Calu3 (cell line): ENCODE data around the gene SLC4A2. TPM values are rescaled to one million over a fixed set of nuclear protein-coding genes. Genes with fewer than 3 reads are reported as not detected.

ENCODE experiments used
- BruUV-seq: library from RNA; stranded (reverse); fragments of 400-500 nt; replicated peaks from 2 replicates; lab custom pipeline; 2021; lab: Mats Ljungman, UMichigan
- CTCF ChIA-PET: fragments of 300-600 bp; sonication (Branson Sonifier 250); formaldehyde crosslinking; loops from one replicate; lab custom pipeline; 2022; ENCODE audit warnings: antibody characterized with exemption; lab: Charles Lee
- DNase-seq: peaks from one replicate; pipeline ENCODE4 v3.0.0; 2022
- H3K27ac Mint-ChIP-seq: one replicate; pipeline ENCODE4 v1.8.0; 2022; ENCODE audit warnings: mixed read lengths; ENCODE audit not compliant: unreplicated experiment
- H3K27me3 Mint-ChIP-seq: one replicate; pipeline ENCODE4 v1.8.0; 2022; ENCODE audit warnings: mixed read lengths; ENCODE audit not compliant: unreplicated experiment
- H3K36me3 Mint-ChIP-seq: one replicate; pipeline ENCODE4 v1.8.0; 2022; ENCODE audit warnings: mild to moderate bottlenecking, moderate library complexity, mixed read lengths; ENCODE audit not compliant: insufficient read depth, unreplicated experiment
- H3K4me1 Mint-ChIP-seq: one replicate; pipeline ENCODE4 v1.8.0; 2022; ENCODE audit warnings: mild to moderate bottlenecking, low read depth, mixed read lengths; ENCODE audit not compliant: unreplicated experiment
- H3K4me3 Mint-ChIP-seq: one replicate; pipeline ENCODE4 v1.8.0; 2022; ENCODE audit warnings: mild to moderate bottlenecking, low read depth, moderate library complexity, mixed read lengths; ENCODE audit not compliant: unreplicated experiment
- H3K9me3 Mint-ChIP-seq: one replicate; pipeline ENCODE4 v1.8.0; 2022; ENCODE audit warnings: low read depth, mixed read lengths; ENCODE audit not compliant: unreplicated experiment
- CTCF ChIP-seq: fragments of 200-600 bp; IDR thresholded peaks from one replicate; pipeline ENCODE4 v1.8.0; 2022; ENCODE audit warnings: antibody characterized with exemption; ENCODE audit not compliant: unreplicated experiment
- intact Hi-C: fragments of 100-400 bp; cut with micrococcal nuclease; formaldehyde crosslinking; loops from one replicate; pipeline ENCODE4 v1.10.0; 2022; ENCODE audit not compliant: unreplicated experiment
- total RNA-seq: library from RNA; stranded (reverse); gene quantifications from 2 replicates; pipeline ENCODE4 v1.2.3, GENCODE V29; 2022

The SLC4A2 gene
- total RNA-seq, 1 experiment from 2014 or later = 209 TPM

- TF ChIP-seq CTCF = no peak
- no peak overlapping the region for H3K27ac Mint-ChIP-seq
- H3K4me1 Mint-ChIP-seq = no peaks in the 10 kb centered on the region
- no peaks in the 10 kb centered on the region for H3K27me3 Mint-ChIP-seq
- no peaks in the 10 kb centered on the region for H3K9me3 Mint-ChIP-seq
- H3K36me3 Mint-ChIP-seq = peaks cover 9% of the 10 kb centered on the region
- H3K4me3 Mint-ChIP-seq = no peak overlapping the region
- no TSS peak for BruUV-seq
- CTCF ChIA-PET = interaction anchor here (1.1 to 1.7 kb wide), 3 partner anchors 27 to 148 kb away, joined by 3 to 5 read pairs (median 4); partner anchors contain the start of genes ABCB8 and TMUB1
- intact Hi-C loops = loop anchor here (2.0 to 5.0 kb wide), 3 partner anchors 82 to 213 kb away; partner anchors contain the start of gene ABCB8
- no peak for DNase-seq
These were observed 51.0 kb downstream of the SLC4A2 start for GRCh38 chr7:151110236-151110940.

- Mint-ChIP-seq H3K36me3 (peaks cover 9% of the 10 kb centered on the region), H3K27ac (no peak overlapping the region), H3K9me3 (no peaks in the 10 kb centered on the region), H3K4me1 (peaks cover 5% of the 10 kb centered on the region), H3K4me3 (no peak overlapping the region), H3K27me3 (no peaks in the 10 kb centered on the region)
- peak; percentile 82 for DNase-seq
- intact Hi-C loops = loop anchor here (1.0 to 5.0 kb wide), 4 partner anchors 23 to 214 kb away; partner anchors contain the start of gene ABCB8
- peak; percentile 77 for TF ChIP-seq CTCF
- CTCF ChIA-PET = interaction anchor here (1.1 to 1.7 kb wide), 3 partner anchors 28 to 148 kb away, joined by 3 to 5 read pairs (median 4); partner anchors contain the start of genes ABCB8 and TMUB1
- no TSS peak for BruUV-seq
These were observed 51.7 kb downstream of the SLC4A2 start for GRCh38 chr7:151110941-151111645.

GRCh38 chr7:151113344-151114150 is 54.2 kb downstream of the SLC4A2 start:
- no TSS peak for BruUV-seq
- intact Hi-C loops = loop anchor here (5.0 kb wide), 1 partner anchor 216 kb away; no protein-coding TSS in a partner anchor
- Mint-ChIP-seq H3K27ac (no peak overlapping the region), H3K4me1 (peaks cover 7% of the 10 kb centered on the region), H3K9me3 (no peaks in the 10 kb centered on the region), H3K27me3 (no peaks in the 10 kb centered on the region), H3K4me3 (peak overlapping the region; percentile 39), H3K36me3 (peaks cover 9% of the 10 kb centered on the region)
- no peak for DNase-seq
- CTCF ChIA-PET = no interaction called here
- TF ChIP-seq CTCF = no peak
